GM18861 (cell line): Measurements from ENCODE around the gene HOXD10.

ENCODE experiments used
- ATAC-seq: cut with Tn5 transposase; IDR thresholded peaks from one replicate; pipeline ENCODE4 v1.9.1; 2021; ENCODE audit not compliant: unreplicated experiment

The HOXD10 gene

GRCh38 chr2:176115883-176116813 is at the start of gene HOXD10:
Gene HOXD10, plus strand, starts transcription at chr2:176116778. Its CDS starts 56 bp downstream, at chr2:176116834.
- no peak for ATAC-seq

GRCh38 chr2:176067589-176068418 is 48.8 kb upstream of the HOXD10 start:
- no peak for ATAC-seq

- no peak for ATAC-seq
These were observed 48.2 kb upstream of the HOXD10 start for GRCh38 chr2:176068419-176068832.

- no peak for ATAC-seq
These were observed 45.0 kb upstream of the HOXD10 start for GRCh38 chr2:176071330-176072291.

GRCh38 chr2:176072292-176072669 is 44.3 kb upstream of the HOXD10 start:
- no peak for ATAC-seq

- ATAC-seq: no peak
These were observed 43.4 kb upstream of the HOXD10 start for GRCh38 chr2:176072951-176073904.

- ATAC-seq: no peak
These were observed 41.6 kb upstream of the HOXD10 start for GRCh38 chr2:176074919-176075425.

- ATAC-seq: no peak
These were observed 41.1 kb upstream of the HOXD10 start for GRCh38 chr2:176075481-176075880.

- no peak for ATAC-seq
These were observed 40.5 kb upstream of the HOXD10 start for GRCh38 chr2:176076063-176076462.

- ATAC-seq: no peak
These were observed 39.8 kb upstream of the HOXD10 start for GRCh38 chr2:176076796-176077195.

GRCh38 chr2:176078541-176079284 is 37.9 kb upstream of the HOXD10 start:
- ATAC-seq: no peak

- ATAC-seq: no peak
These were observed 37.2 kb upstream of the HOXD10 start for GRCh38 chr2:176079285-176079830.

- ATAC-seq: no peak
These were observed 36.6 kb upstream of the HOXD10 start for GRCh38 chr2:176079831-176080539.

GRCh38 chr2:176080540-176081375 is 35.8 kb upstream of the HOXD10 start:
- no peak for ATAC-seq

GRCh38 chr2:176081376-176081836 is 35.2 kb upstream of the HOXD10 start:
- no peak for ATAC-seq

- no peak for ATAC-seq
These were observed 34.6 kb upstream of the HOXD10 start for GRCh38 chr2:176081837-176082524.
